Tibial nerve (tissue), 4 donors: ENCODE measurements around the gene LCN1. TPM values are rescaled to one million over a fixed set of nuclear protein-coding genes. Genes with fewer than 3 reads are reported as not detected.

Experiments
- DNase-seq, 2 donors: peaks; one replicate each; pipeline ENCODE4 v3.0.0-alpha.2; 2019; ENCODE audit warnings: low spot score in 2 of 2
- H3K27ac ChIP-seq, 4 donors: fragments of 200-600 bp; sonication (generic) in 3 of 4; one replicate each; pipeline ENCODE4 v1.5.1; 2017 to 2019; ENCODE audit warnings: mild to moderate bottlenecking in 1 of 4
- H3K27me3 ChIP-seq, 2 donors: fragments of 200-600 bp; sonication (generic) in 1 of 2; one replicate each; pipeline versions ENCODE4 v1.5.1 to v1.6.0; 2017 to 2019
- H3K36me3 ChIP-seq, 3 donors: fragments of 200-600 bp; sonication (generic); one replicate each; pipeline ENCODE4 v1.5.1; 2018 to 2019
- H3K4me1 ChIP-seq, 4 donors: fragments of 200-600 bp; sonication (generic) in 3 of 4; one replicate each; pipeline ENCODE4 v1.5.1; 2017 to 2019
- H3K4me3 ChIP-seq, 4 donors: fragments of 200-600 bp; sonication (generic) in 3 of 4; one replicate each; pipeline ENCODE4 v1.5.1; 2017 to 2019; ENCODE audit warnings: mild to moderate bottlenecking in 1 of 4, moderate library complexity in 1 of 4
- H3K9me3 ChIP-seq, 4 donors: fragments of 200-600 bp; sonication (generic) in 3 of 4; one replicate each; pipeline ENCODE4 v1.5.1; 2017 to 2019
- EP300 ChIP-seq, 2 donors: sonication (generic); formaldehyde crosslinking; IDR thresholded peaks; one replicate each; pipeline ENCODE4 v1.6.1; 2017; ENCODE audit warnings: antibody characterized with exemption in 2 of 2, mild to moderate bottlenecking in 1 of 2
- POLR2A ChIP-seq, 2 donors: fragments of 450-650 bp; IDR thresholded peaks; one replicate each; pipeline ENCODE4 v1.6.1; 2017; ENCODE audit warnings: antibody characterized with exemption in 2 of 2, mild to moderate bottlenecking in 2 of 2, moderate library complexity in 2 of 2
- WGBS, 2 donors: methylation state at CpG; one replicate each; pipeline ENCODE4 v1.1.5; 2018; 5-methylcytosine and 5-hydroxymethylcytosine counted together
- total RNA-seq, 4 donors: library from RNA; depleted of rRNA; stranded (reverse); fragments of >200 nt; gene quantifications; one replicate each; pipeline ENCODE4 v1.1.0, GENCODE V29; 2016
- TF ChIP-seq, protein P1 (sequence below), 5 experiments: fragments of 200-600 bp in 3 of 5; fragments of 450-650 bp in 2 of 5; sonication (generic) in 3 of 5; IDR thresholded peaks; one replicate each; pipeline ENCODE4 v1.5.1; 2016 to 2019; ENCODE audit warnings: antibody characterized with exemption in 5 of 5, mild to moderate bottlenecking in 3 of 5, moderate library complexity in 2 of 5

Gene LCN1
- total RNA-seq, 4 donors from 2014 or later, result not detected

DNA sequence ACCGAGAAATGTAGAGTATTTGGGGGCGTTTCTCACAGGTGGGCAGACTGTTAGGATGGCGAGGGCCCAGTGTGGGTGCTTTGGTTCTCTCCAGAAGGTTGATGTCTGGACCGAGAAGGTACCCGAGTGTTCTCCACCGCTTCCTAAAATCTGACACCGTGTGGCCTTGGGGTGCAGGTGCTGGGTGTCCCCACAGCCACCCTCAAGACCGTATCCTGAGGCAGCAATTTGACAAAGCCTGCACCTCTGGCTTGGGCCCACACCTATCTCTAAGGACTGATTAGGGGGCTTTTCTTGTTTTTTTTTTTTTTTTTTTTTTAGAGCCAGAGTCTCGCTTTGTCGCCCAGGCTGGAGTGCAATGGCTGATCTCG, 40.3 kb upstream of the LCN1 start:
- no peaks in the 10 kb centered on the region for H3K27me3 ChIP-seq
- H3K9me3 ChIP-seq, result no peaks in the 10 kb centered on the region
- H3K4me1 ChIP-seq, result peaks cover 0 to 30% (median 7%) of the 10 kb centered on the region in 4 donors
- H3K4me3 ChIP-seq, result peak overlapping the region; percentile 51 to 89 (median 75)
- TF ChIP-seq, protein P1, sequence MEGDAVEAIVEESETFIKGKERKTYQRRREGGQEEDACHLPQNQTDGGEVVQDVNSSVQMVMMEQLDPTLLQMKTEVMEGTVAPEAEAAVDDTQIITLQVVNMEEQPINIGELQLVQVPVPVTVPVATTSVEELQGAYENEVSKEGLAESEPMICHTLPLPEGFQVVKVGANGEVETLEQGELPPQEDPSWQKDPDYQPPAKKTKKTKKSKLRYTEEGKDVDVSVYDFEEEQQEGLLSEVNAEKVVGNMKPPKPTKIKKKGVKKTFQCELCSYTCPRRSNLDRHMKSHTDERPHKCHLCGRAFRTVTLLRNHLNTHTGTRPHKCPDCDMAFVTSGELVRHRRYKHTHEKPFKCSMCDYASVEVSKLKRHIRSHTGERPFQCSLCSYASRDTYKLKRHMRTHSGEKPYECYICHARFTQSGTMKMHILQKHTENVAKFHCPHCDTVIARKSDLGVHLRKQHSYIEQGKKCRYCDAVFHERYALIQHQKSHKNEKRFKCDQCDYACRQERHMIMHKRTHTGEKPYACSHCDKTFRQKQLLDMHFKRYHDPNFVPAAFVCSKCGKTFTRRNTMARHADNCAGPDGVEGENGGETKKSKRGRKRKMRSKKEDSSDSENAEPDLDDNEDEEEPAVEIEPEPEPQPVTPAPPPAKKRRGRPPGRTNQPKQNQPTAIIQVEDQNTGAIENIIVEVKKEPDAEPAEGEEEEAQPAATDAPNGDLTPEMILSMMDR (IDR thresholded peaks at IDR 0.05), result no peak
- H3K36me3 ChIP-seq, result peaks cover 0 to 29% (median 0%) of the 10 kb centered on the region in 3 donors
- no peak overlapping the region for H3K27ac ChIP-seq
- WGBS, 2 donors, result 45 to 47% methylated on average over 11 of the region's 11 CpGs
- no peak for DNase-seq

DNA sequence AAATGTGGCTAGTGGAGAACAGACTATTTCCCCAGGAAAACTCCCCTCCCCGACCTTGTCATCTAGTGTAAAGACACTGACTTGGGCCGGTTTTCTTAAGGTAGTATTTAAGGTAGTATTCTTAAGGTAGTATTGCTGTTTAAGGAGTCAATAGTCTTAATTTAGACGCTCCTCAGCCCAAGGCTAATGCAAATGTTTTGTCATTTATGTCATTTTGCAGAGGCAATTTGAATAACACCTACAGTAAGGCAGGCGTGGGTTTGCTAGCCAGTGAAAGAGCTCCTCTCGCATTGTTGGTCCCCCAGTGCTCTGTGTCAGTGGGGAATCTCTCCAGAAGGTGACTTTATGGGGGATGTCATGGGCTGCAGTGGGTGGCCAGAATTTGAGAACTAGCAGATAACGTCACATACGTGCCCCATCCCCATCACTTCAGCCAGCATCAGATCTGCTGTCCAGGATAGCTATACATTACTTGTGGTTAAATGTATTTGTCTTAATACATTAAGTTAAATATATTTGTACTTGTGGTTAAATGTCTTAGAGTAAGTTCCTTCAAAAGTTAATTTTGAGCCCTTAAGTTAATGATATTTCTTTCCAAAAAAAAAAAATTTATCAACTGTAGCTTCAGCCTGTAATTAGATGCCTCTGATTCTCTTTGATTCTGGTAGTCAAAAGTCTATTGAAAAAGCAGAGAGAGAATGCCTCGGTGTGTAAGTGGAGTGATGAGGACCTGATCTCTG, 39.1 kb upstream of the LCN1 start:
- 72 to 75% methylated on average over 8 of the region's 8 CpGs for WGBS, 2 donors
- TF ChIP-seq EP300 (IDR thresholded peaks at IDR 0.05), result no peak
- TF ChIP-seq, protein P1 (IDR thresholded peaks at IDR 0.05), result no peak
- TF ChIP-seq POLR2A (IDR thresholded peaks at IDR 0.05), result no peak
- H3K36me3 ChIP-seq, result peaks cover 0 to 42% (median 0%) of the 10 kb centered on the region in 3 donors
- H3K27ac ChIP-seq, result no peak overlapping the region
- no peak overlapping the region for H3K4me3 ChIP-seq
- no peaks in the 10 kb centered on the region for H3K9me3 ChIP-seq
- H3K27me3 ChIP-seq, result no peaks in the 10 kb centered on the region
- peaks cover 0 to 30% (median 7%) of the 10 kb centered on the region in 4 donors for H3K4me1 ChIP-seq
- DNase-seq, result no peak

DNA sequence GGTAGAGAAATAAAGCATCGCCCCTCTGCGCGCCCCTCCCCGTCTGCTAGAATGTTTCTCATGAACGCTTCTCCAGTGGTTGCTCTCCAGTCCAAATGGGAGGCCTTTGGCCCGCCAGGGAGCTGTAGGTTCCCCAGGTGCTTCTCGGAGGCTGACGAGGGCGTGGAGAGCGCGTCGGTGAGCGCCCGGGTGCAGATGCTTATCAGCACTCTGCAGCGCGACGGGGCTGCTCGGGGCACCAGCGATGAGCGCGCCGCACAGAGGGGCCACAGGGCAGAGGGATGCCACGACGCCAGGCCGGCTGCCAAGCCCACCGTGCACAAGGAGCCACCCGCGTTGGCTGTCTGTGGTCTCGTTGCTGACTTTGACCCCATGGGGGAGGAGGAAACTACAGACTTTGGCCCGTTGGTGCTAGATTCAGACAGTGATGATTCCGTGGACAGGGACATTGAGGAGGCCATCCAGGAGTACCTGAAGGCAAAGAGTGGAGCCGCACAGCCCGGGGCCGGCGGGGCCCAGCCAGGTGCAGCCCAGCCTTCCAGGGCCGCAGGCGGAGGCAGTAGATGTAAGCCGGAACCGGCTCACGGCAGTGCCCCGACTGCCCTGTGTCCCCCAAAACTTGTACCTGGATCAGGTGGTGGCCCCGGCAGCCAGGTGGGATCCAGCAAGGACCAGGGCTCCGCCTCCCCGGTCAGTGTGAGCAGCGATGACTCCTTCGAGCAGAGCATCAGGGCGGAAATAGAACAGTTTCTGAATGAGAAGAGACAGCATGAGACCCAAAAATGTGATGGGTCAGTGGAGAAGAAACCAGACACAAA, 36.6 kb upstream of the LCN1 start:
- Histone ChIP-seq H3K9me3 (no peaks in the 10 kb centered on the region), H3K27me3 (no peaks in the 10 kb centered on the region), H3K36me3 (peaks cover 0 to 65% (median 0%) of the 10 kb centered on the region in 3 donors), H3K27ac (no peak overlapping the region), H3K4me3 (no peak overlapping the region), H3K4me1 (peaks cover 0 to 15% (median 3%) of the 10 kb centered on the region in 4 donors)
- DNase-seq, result no peak
- WGBS, 2 donors, result 94% methylated on average over 33 to 41 of the region's 47 CpGs
- TF ChIP-seq, protein P1 (IDR thresholded peaks at IDR 0.05), result no peak
- TF ChIP-seq POLR2A (IDR thresholded peaks at IDR 0.05), result no peak
- no peak for TF ChIP-seq EP300 (IDR thresholded peaks at IDR 0.05)

DNA sequence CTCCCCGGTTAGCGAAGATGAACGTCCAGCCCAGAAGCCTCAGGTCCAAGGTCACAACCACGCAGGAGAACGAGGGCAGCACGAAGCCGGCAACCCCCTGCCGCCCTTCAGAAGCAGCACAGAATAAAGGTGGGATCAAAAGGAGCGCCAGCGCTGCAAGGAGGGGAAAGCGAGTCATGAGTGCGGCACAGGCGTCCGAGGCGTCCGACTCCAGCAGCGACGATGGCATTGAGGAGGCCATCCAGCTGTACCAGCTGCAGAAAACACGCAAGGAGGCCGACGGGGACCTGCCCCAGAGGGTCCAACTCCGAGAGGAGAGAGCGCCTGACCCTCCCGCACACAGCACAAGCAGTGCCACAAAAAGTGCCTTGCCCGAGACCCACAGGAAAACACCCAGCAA, 35.9 kb upstream of the LCN1 start:
- Histone ChIP-seq H3K4me3 (no peak overlapping the region), H3K9me3 (no peaks in the 10 kb centered on the region), H3K36me3 (peaks cover 0 to 72% (median 0%) of the 10 kb centered on the region in 3 donors), H3K27me3 (no peaks in the 10 kb centered on the region), H3K4me1 (peaks cover 0 to 15% (median 3%) of the 10 kb centered on the region in 4 donors), H3K27ac (no peak overlapping the region)
- TF ChIP-seq POLR2A (IDR thresholded peaks at IDR 0.05) (no peak), EP300 (IDR thresholded peaks at IDR 0.05) (no peak)
- TF ChIP-seq, protein P1 (IDR thresholded peaks at IDR 0.05), result no peak
- no peak for DNase-seq
- WGBS, 2 donors, result 93 to 94% methylated on average over 25 of the region's 25 CpGs

DNA sequence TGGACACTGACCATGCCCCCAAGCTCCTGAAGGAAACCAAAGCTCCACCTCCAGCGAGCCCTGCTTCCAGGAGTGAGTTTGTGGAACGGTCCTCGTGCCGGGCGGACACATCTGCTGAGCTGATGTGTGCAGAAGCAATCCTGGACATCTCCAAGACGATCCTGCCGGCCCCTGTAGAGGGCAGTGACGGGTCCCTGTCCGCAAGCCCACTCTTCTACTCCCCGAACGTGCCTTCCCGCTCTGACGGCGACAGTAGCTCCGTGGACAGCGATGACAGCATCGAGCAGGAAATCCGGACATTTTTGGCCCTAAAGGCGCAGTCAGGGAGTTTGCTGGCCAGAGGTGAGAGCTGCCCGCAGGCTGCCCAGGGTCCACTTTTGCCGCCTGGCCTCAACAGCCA, 35.4 kb upstream of the LCN1 start:
- WGBS, 2 donors, result 91 to 95% methylated on average over 21 of the region's 21 CpGs
- TF ChIP-seq, protein P1 (IDR thresholded peaks at IDR 0.05), result no peak
- TF ChIP-seq POLR2A (IDR thresholded peaks at IDR 0.05), result no peak
- no peak for TF ChIP-seq EP300 (IDR thresholded peaks at IDR 0.05)
- DNase-seq, result no peak
- Histone ChIP-seq H3K4me1 (peaks cover 0 to 10% (median 1%) of the 10 kb centered on the region in 4 donors), H3K4me3 (no peak overlapping the region), H3K36me3 (peaks cover 0 to 75% (median 0%) of the 10 kb centered on the region in 3 donors), H3K27ac (no peak overlapping the region), H3K27me3 (no peaks in the 10 kb centered on the region), H3K9me3 (no peaks in the 10 kb centered on the region)
